ENCODE data around the gene DUS1L. TPM values are rescaled to one million over a fixed set of nuclear protein-coding genes. Genes with fewer than 3 reads are reported as not detected.

The DUS1L gene
- total and polyA plus RNA-seq, 12 donors: 34.1 to 191 (median 44.1) TPM

DNA sequence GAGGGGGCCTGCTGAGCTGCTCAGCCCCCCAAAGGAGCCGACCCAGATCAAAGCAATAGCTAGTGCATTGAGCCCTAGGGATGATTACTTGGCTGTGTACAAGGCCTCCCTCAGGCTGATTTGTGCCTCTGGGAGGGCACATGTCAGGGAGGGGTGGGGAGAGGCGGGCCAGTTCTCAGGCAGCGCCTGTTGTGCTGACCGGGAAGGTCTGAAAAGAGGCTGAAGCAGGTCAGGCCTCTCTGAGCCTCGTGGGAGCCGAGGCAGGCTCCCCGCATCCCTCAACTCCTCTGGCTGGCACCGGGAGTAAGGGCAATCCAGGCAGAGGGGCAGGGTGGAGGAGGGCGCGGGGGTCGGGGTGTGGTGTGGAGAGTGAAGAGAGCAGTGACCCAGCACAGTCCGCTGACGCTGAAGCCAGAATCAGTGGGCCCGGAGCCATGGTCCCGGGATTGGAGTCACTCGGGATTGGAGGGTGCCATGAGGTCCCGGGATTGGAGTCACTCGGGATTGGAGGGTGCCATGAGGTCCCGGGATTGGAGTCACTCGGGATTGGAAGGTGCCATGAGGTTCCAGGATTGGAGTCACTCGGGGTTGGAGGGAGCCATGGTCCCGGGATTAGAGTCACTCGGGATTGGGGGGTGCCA lies 31.1 kb downstream of the DUS1L start:
- no peak for DNase-seq
- H3K27me3 ChIP-seq: peaks cover 0 to 10% (median 6%) of the 10 kb centered on the region in 7 donors
- H3K27ac ChIP-seq: no peak overlapping the region
- no peak overlapping the region for H3K4me3 ChIP-seq
- TF ChIP-seq, protein P1, sequence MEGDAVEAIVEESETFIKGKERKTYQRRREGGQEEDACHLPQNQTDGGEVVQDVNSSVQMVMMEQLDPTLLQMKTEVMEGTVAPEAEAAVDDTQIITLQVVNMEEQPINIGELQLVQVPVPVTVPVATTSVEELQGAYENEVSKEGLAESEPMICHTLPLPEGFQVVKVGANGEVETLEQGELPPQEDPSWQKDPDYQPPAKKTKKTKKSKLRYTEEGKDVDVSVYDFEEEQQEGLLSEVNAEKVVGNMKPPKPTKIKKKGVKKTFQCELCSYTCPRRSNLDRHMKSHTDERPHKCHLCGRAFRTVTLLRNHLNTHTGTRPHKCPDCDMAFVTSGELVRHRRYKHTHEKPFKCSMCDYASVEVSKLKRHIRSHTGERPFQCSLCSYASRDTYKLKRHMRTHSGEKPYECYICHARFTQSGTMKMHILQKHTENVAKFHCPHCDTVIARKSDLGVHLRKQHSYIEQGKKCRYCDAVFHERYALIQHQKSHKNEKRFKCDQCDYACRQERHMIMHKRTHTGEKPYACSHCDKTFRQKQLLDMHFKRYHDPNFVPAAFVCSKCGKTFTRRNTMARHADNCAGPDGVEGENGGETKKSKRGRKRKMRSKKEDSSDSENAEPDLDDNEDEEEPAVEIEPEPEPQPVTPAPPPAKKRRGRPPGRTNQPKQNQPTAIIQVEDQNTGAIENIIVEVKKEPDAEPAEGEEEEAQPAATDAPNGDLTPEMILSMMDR (IDR thresholded peaks at IDR 0.05): no peak
- 76 to 81% methylated on average over 23 of the region's 23 CpGs for WGBS, 2 donors
- H3K4me1 ChIP-seq: peaks cover 11 to 47% (median 40%) of the 10 kb centered on the region in 9 donors
- no peak for ATAC-seq
- peaks cover 0 to 9% (median 0%) of the 10 kb centered on the region in 9 donors for H3K36me3 ChIP-seq
- H3K9me3 ChIP-seq: no peaks in the 10 kb centered on the region
- intact Hi-C loops (cut with DNase I): loop anchor here in 6 of 10 donors (5.0 to 10.0 kb wide), 5 partner anchors 63 to 290 kb away; partner anchors contain the start of gene FASN (in 2 of the 6)

DNA sequence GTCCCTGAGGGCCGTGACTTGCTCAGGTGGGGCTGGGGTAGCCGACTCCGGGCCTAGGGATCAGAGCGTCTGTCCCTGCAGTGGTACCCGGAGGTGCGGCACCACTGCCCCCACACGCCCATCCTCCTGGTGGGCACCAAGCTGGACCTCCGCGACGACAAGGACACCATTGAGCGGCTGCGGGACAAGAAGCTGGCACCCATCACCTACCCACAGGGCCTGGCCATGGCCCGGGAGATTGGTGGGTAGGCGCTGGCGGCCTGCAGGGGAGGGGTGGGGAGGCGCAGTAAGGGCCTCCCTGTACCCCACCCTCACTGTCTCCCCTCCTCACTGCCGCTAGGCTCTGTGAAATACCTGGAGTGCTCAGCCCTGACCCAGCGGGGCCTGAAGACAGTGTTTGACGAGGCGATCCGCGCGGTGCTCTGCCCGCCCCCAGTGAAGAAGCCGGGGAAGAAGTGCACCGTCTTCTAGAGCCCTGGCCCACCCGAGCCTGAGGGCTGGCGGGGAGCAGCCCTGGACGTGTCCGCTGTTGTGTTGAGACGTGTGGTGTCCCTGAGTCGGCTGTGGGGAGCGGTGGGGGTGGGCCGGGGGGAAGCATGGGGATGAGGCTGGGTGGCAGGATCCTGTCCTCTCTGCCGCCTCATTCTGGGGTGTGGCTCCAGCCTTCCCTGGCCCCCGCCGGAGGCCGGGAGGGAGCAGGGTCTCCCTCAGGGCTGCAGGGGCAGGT lies 32.1 kb downstream of the DUS1L start:
- no peaks in the 10 kb centered on the region for H3K9me3 ChIP-seq
- no peak overlapping the region for H3K27ac ChIP-seq
- DNase-seq: no peak
- H3K4me1 ChIP-seq: peaks cover 11 to 54% (median 41%) of the 10 kb centered on the region in 9 donors
- no peak for ATAC-seq
- intact Hi-C loops (cut with DNase I): loop anchor here in 4 of 10 donors (5.0 to 10.0 kb wide), 4 partner anchors 69 to 291 kb away; no protein-coding TSS in a partner anchor
- TF ChIP-seq, protein P1 (IDR thresholded peaks at IDR 0.05): no peak
- WGBS, 2 donors: 94 to 96% methylated on average over 35 to 38 of the region's 38 CpGs
- peaks cover 0 to 10% (median 6%) of the 10 kb centered on the region in 7 donors for H3K27me3 ChIP-seq
- no peak overlapping the region for H3K4me3 ChIP-seq
- H3K36me3 ChIP-seq: peaks cover 0 to 13% (median 0%) of the 10 kb centered on the region in 9 donors

DNA sequence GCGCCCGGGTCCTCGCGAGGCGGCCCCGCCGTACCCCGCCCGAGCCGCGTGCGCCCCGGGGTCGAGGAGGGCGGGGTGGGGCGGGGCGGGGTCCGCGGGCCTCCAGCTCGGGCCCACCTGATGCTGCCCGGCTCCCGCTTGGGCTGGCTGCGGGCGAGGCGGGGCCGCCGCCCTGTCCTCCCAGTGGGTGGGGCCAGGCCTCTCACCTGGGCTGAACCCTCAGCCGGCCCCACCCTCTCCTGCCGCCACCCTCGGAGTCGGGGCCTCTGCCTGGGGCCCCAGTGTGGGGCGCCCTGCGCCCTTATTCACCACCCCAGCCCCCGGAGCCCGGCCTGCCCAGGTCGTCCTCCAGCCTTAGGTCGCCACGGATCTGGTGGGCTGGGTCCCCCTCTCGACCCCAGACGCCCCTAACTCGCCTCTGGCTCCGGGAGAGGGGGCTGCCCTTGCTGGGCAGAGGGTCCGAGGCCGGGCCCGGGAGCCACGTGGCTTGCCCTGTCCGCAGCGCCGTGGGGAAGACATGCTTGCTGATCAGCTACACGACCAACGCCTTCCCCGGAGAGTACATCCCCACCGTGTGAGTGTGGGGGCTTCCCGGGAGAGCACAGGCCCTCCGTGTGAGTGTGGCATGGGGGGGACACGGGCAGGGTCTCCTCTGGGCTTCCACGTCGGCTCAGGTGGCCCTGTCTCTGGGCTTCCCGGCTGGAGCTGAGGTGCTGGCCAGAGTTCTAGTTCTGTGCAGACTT lies 33.5 kb downstream of the DUS1L start:
- peaks cover 0 to 10% (median 6%) of the 10 kb centered on the region in 7 donors for H3K27me3 ChIP-seq
- WGBS, 2 donors: 16 to 17% methylated on average over 39 to 57 of the region's 59 CpGs
- TF ChIP-seq, protein P1 (IDR thresholded peaks at IDR 0.05): no peak
- ATAC-seq (no peak), DNase-seq (no peak)
- intact Hi-C loops (cut with DNase I): loop anchor here in 6 of 10 donors (2.0 to 10.0 kb wide), 6 partner anchors 70 to 293 kb away; no protein-coding TSS in a partner anchor
- peaks cover 0 to 14% (median 0%) of the 10 kb centered on the region in 9 donors for H3K36me3 ChIP-seq
- no peaks in the 10 kb centered on the region for H3K9me3 ChIP-seq
- H3K27ac ChIP-seq: no peak overlapping the region
- peaks cover 11 to 49% (median 38%) of the 10 kb centered on the region in 9 donors for H3K4me1 ChIP-seq
- peak overlapping the region in 8 of 10 donors; percentile 18 to 40 (median 31) for H3K4me3 ChIP-seq
